Measurements from ENCODE around the gene NR1I3. TPM values are rescaled to one million over a fixed set of nuclear protein-coding genes. Genes with fewer than 3 reads are reported as not detected.

The NR1I3 gene
- total RNA-seq (not detected), polyA plus RNA-seq (not detected)
- long read RNA-seq, donor 1, result 0 reads
- long read RNA-seq, donor 2, result 0 reads
- long read RNA-seq, donor 3, result 0 reads

GRCh38 chr1:161238039-161238473 lies at the start of gene NR1I3:
Gene NR1I3, minus strand, starts transcription at chr1:161238203. Its CDS starts 1,638 bp downstream, at chr1:161236565.
- H3K27ac ChIP-seq, result no peak within 1 kb of the TSS
- intact Hi-C loops (cut with DNase I), result no loop called here

GRCh38 chr1:161287482-161288054 lies 49.6 kb upstream of the NR1I3 start:
- TF ChIP-seq EP300 (IDR thresholded peaks at IDR 0.05) (no peak), POLR2A (IDR thresholded peaks at IDR 0.05) (no peak), CTCF (IDR thresholded peaks at IDR 0.05) (no peak)
- Histone ChIP-seq H3K4me3 (no peak overlapping the region), H3K4me1 (ENCODE audit: insufficient read depth) (no peaks in the 10 kb centered on the region), H3K9me3 (no peaks in the 10 kb centered on the region), H3K27ac (no peak overlapping the region), H3K36me3 (no peaks in the 10 kb centered on the region), H3K27me3 (no peaks in the 10 kb centered on the region)
- intact Hi-C loops (cut with DNase I), result loop anchor here in 1 of 4 donors (5.0 kb wide), 1 partner anchor 60 kb away; the partner anchor contains the start of gene TOMM40L
- 89 to 95% (median 92%) methylated on average over 3 of the region's 3 CpGs for WGBS, 3 donors
- no peak for DNase-seq

More at GRCh38 chr1:161238039-161238473, at the start of gene NR1I3:
- H3K4me3 ChIP-seq, result no peak within 1 kb of the TSS
- no peaks in the 10 kb centered on the region for H3K36me3 ChIP-seq
- H3K9me3 ChIP-seq, result no peaks in the 10 kb centered on the region
- no peak for DNase-seq
- no peaks in the 10 kb centered on the region for H3K4me1 ChIP-seq (ENCODE audit: insufficient read depth)
- no peaks in the 10 kb centered on the region for H3K27me3 ChIP-seq
- WGBS, 3 donors, result 57 to 63% (median 60%) methylated on average over 4 of the region's 4 CpGs
- TF ChIP-seq CTCF (IDR thresholded peaks at IDR 0.05) (no peak), POLR2A (IDR thresholded peaks at IDR 0.05) (no peak), EP300 (IDR thresholded peaks at IDR 0.05) (no peak)

GRCh38 chr1:161285521-161285920 lies 47.5 kb upstream of the NR1I3 start:
- DNase-seq, result no peak
- Histone ChIP-seq H3K27me3 (no peaks in the 10 kb centered on the region), H3K4me1 (ENCODE audit: insufficient read depth) (no peaks in the 10 kb centered on the region), H3K4me3 (no peak overlapping the region), H3K27ac (no peak overlapping the region), H3K9me3 (no peaks in the 10 kb centered on the region), H3K36me3 (no peaks in the 10 kb centered on the region)
- 57 to 75% (median 60%) methylated on average over 5 of the region's 5 CpGs for WGBS, 3 donors
- TF ChIP-seq CTCF (IDR thresholded peaks at IDR 0.05) (no peak), POLR2A (IDR thresholded peaks at IDR 0.05) (no peak), EP300 (IDR thresholded peaks at IDR 0.05) (no peak)
- intact Hi-C loops (cut with DNase I), result loop anchor here in 1 of 4 donors (5.0 kb wide), 1 partner anchor 58 kb away; the partner anchor contains the start of gene TOMM40L

- H3K27me3 ChIP-seq, result no peaks in the 10 kb centered on the region
- no peaks in the 10 kb centered on the region for H3K4me1 ChIP-seq (ENCODE audit: insufficient read depth)
- 89 to 98% (median 95%) methylated on average over 2 of the region's 2 CpGs for WGBS, 3 donors
- H3K36me3 ChIP-seq, result no peaks in the 10 kb centered on the region
- no peak overlapping the region for H3K4me3 ChIP-seq
- DNase-seq, result no peak
- H3K9me3 ChIP-seq, result no peaks in the 10 kb centered on the region
- no peak for TF ChIP-seq POLR2A (IDR thresholded peaks at IDR 0.05)
- TF ChIP-seq CTCF (IDR thresholded peaks at IDR 0.05), result no peak
- no peak for TF ChIP-seq EP300 (IDR thresholded peaks at IDR 0.05)
- no peak overlapping the region for H3K27ac ChIP-seq
- intact Hi-C loops (cut with DNase I), result loop anchor here in 1 of 4 donors (5.0 kb wide), 1 partner anchor 58 kb away; the partner anchor contains the start of gene TOMM40L
These were observed 47.1 kb upstream of the NR1I3 start for GRCh38 chr1:161285113-161285512.

Measured in ovary (tissue), 10 donors.